GM18526 (cell line): ENCODE measurements around the gene NPB.

Source experiments
- POLR2A ChIP-seq: IDR thresholded peaks from 3 replicates; pipeline ENCODE4 v1.6.1; 2011; ENCODE audit not compliant: insufficient read length; ENCODE audit errors: extremely low read depth

Gene NPB

DNA sequence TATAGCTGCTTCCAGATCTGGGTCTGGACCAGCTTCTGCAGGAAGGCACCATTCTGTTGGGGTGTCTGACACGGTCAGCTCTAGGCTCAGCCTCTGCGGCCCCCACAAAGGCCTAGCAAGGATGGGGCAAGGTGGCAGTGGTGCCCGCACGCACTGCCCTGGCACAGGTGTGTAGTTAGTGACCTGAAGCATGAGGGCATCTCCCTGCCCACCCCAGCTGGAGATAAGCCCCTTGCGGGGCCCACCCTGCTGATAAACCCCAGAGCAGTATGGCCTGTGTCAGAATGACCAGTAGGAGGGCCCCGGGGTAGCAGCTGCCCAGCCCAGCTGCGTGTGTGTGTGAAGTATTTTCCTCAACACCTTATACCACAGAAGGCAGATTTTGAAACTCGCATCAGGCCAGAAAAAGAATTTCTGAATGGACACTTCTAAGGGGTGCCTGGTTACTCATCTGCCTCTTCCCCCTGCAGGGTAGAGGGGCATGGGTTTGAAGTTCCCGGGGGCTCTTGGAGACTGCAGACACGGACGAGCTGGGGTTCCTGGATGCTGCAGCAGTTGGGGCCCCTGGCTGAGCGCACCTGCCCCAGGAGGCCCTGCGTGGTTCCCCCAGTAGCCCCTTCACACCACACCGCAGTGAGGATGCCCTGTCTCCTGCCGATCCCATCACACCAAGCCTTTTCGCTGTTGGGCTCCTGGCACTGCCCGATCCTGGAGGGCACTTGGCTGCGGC lies 35.4 kb upstream of the NPB start:
- peak; percentile 49 for TF ChIP-seq POLR2A

DNA sequence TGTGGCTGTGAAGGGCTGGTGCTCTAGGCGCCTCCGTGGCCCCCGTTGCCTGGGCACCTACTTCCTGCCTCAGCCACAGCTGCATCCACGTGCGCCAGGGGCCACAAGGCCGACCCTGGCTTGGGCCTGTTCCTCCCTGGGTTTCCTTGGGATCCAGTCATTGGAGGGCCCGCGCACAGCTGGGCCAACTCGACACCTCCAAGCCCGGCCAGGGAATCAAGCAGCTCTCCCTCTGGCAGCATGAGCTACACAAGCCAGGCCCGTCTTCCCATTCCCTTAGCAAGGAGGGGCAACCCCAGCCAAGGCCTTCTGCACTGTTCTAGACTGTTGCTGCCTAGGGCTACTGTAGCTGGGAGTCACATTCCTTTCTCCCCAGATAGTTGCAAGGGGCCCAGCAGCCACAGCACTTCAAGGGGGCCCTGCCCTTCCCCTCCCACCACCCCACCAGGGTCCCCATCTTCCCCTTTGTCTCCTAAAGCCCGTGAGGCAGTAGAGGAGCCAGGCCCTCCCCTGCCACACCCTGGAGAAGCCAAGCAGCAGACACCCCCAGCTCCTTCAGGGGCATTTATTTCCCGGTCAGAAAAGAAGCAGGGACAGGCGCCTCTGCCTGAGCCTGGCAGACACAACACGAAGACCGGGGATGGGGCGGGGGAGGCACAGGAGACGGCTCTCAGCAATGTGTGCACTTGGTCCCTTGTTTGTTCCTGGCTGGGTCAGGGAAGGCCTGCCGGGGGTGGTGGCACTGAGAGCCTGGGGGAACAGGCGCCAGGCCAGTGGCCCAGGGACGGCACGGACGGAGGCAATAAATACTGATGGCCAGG lies 34.7 kb upstream of the NPB start:
- TF ChIP-seq POLR2A, result peak; percentile 33

DNA sequence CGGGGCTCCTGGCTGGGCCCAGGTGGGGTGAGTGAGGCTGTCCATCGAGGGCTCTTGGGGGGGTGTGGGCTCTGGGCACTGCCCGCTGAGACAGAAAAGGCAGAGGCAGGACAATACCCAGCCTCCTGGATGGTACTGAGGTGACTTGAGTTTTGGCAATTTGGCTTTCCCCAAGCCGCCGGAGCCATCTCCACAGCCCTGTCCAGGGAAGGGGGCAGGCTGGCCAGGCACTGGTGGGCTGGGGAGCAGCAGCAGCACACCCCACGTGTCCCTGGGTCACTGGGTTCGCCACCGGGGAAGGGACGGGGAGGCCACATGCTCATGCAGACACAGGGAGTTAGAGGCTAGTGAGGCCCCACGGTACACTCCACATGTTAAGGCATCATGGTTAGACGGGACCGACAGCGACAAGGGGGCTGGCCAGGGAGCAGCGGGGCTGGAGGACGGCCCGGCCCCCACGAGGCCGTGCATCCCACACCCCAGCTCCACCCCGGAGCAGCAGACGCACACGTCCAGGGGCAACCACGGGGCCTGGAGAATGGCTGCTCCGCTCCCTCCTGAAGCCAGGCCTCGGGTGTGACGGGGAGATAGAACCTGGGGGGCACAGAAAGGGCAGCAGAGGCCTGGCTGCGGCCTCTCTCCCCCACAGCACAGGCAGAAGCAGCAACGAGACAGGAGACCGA lies 33.9 kb upstream of the NPB start:
- TF ChIP-seq POLR2A, result no peak

DNA sequence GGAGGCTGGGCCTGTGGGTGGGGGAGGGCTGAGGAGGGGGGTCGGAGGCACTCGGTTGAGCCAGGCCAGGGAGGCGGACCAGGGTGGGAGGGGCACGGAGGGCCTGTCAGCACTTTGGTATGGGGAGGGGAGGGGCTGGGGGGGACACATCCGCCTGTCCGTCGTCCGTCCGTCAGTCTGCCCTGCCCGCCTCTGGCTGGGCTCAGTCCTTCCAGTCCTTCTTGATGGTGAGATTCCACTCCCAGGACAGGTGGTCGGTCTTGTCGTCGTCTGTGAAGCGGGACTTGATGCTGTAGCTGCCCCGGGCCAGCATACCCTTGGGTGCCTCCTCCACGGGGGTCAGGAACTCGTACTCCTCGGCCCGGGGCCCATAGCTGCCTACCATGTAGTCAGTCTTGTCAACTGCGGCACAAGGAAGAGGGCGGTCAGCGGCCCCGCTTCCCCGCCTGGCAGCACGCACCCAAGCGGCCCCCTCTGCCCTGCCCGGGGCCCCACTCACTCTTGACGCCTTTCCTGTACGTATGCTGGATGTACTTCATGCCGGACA lies 33.3 kb upstream of the NPB start:
- TF ChIP-seq POLR2A, result no peak

DNA sequence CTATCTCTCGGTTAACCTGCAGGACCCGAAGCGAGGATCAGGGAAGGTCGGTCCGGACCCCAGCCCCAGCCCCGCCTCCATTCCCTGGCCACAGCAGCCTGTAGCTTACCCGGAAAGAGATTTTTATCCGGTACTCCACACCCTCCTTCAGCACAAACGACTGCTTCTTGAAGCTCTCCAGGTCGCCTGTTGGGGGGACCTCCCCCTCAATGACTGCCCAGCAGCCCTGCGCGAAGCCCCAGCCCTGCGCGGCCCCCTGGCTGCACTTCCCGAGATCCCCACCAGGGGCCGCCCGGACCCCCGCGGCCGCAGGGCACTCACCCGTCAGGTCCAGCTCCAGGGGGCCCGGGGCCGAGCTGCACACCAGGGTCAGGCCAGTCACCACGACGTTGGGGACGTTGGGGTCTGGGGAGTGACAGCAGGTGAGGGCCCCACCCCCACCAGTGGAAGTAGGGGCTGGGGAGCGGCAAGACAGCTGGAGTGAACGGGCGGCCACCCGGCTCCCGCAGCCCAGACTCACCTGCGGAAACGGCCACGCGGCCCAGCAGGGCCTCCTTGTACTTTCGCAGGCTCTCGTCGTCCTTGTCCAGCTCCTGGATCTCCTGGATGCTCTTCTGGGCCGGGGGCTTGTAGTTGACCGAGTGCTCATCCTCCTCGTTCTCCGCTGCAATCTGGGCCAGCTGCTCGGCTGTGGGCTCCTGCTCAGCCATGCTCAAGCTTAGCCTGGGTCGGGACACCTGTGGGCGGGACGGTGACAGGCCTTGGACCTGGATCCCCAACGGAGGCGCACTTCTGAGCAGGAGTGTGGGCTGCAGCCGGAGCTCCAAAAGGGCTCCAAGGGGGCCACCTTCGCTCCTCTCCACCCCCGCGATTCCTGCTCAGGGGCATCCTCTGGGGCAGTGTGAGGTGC lies 32.6 kb upstream of the NPB start:
- TF ChIP-seq POLR2A, result peak; percentile 32

DNA sequence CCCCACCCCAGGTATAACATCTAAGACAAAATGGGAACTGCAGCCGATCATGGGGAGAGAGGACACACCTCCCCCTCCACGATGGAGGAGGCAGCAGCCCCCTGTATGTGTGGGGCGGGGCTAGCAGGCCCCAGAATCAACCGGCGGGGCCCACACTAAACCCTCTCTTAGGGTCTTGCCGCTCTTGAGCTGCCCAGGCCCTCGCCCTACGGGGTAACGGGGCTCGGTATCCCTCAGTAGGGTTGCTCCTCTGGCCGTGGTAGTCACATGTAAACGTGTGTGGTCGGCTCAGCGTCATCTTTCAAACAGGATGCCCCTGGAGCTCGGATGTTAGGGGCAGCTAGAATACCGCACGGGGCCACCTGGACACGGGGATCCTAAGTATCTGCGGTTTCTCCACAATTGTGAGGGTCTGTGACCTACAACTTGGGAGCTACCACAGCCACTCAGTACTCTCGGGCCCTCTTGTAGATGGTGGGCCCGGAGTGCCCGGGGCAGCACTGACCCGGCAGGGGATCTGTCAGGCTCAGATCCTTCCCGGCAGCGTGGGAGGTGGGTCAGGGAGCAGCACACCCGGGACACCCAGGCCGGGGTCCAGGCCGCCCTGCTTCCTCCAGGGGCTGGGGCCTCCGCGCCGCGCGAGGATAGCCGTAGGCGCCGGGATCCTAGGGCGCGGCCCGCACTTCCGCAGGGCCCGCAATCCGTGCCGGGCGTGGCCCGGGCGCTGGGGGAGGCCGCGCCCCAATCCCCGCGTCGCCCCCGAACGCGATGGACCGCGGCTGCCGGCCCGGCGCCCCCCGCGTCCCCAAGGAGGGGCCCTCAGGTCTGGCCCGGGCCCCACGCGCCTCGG lies 31.7 kb upstream of the NPB start:
- TF ChIP-seq POLR2A, result peak; percentile 25

DNA sequence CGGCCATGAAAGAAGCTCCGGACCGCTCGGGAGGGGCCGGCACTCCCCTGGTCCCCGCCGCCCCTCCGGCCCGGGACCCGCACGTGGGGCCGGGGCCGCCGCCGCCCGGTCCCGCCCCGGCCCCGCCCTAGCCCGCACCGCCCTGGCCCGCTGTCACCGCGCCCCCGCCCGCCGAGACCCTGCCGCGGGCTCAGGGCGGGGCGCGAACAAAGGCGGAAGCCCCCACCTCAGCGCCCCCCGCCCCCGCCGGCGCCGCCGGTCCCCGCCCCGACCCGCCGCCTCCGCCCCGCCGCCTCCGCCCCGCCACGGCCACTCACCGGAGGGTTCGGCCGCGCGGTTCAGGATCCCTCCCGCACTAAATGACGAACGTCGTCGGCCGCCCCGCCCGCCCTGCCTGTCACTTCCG lies 31.1 kb upstream of the NPB start, which contains the start of gene ARHGDIA:
ARHGDIA (minus strand) TSS at position 357 of the 406 bp plus-strand sequence. CDS start 1,407 bp downstream, outside the sequence.
- TF ChIP-seq POLR2A, result no peak

DNA sequence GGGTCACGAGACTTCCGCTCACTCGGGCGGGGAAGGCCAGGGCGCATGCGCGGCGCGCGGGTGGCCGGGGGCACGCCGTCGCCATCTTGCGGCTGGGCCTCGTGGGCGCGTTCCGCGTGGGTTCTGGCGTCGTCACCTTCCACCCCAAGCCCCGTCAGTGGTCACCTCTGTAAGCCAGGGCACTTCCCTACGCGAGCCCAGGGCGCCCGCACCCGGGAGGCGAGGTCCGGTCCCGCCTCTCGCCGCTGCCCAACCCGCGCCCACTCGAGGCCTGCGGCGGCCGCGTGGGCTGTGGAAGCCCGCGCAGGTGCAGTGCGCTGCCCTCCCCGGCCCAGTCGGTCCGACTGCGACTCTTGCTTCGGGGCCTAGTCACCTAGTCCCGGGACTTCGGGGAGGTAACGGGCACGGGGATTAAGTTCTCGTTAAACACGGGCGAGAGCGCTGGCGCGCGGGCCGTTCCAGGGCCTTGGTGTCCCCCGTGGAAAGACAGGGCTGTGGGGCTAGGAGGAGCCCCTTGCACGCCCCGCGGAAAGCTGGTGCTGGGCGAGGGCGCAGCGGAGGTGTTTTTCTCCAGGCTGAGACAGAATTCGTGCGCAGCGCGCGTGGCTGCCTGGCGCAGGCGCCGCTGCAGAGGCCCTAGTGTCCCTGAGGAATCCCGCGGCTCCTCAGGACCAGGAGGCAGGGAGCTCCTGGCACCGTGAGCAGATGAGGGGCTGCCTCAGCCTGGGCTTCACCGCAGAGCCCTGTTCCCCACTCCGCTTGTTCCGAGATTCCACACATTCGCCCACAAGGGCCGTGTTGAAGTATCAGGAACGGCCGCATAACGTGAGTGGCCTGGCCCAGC lies 30.4 kb upstream of the NPB start:
- peak; percentile 84 for TF ChIP-seq POLR2A

DNA sequence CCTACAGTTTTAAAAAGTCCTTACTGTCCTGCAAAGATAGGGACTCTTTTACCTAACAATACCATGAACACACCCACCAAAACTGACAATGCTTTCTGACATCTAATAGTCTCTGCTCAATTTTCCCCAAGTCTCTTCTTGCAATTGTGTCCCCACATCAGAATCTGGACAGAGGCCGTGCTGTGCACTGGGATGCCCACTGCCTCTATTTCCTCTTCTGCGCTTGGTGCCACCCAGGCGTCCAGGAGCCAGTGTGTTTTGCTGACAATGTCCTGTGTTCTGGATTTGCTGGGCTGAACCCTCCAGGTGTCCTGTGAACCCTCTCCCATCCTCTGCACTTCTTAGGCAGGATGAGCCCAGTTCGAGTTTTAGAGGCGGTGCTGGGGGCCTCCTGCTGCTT lies 24.5 kb upstream of the NPB start:
- TF ChIP-seq POLR2A, result no peak

DNA sequence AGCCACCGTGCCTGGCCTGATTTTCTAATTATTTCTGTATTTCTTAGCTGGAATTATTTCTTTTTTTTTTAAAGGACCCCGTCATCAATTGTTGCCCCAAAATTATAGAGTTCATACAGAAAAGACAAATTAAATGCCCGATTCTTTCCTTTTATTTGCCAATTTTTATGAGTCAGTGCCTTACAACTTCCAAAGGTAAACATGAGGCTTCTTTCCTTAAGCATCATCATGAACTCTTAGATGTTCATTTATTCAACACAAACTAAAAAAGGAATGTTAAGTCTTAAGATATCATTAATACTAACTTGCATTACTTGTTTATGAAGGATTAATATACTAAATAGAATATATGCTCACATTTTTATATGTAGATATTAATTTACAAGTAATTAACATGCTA lies 23.7 kb upstream of the NPB start:
- TF ChIP-seq POLR2A, result no peak

DNA sequence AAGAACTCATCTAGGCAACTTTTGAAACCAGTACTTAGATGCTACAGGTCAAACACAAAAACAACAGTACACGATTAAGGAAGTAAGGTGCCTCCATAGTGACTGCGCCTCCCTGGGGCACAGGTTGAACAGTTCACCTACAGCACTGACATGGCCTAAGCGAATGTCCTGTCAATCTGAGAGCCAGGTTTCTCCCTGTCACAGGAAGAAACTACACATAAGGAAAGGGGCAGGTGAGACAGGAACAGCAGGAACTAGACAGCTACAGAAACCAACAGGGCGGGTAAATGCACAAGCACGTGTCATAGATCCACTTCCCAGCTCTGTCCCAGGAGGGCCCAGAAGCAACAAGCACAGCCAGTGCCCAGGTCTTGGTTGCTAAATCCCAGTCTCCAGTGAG lies 22.9 kb upstream of the NPB start:
- TF ChIP-seq POLR2A, result no peak

DNA sequence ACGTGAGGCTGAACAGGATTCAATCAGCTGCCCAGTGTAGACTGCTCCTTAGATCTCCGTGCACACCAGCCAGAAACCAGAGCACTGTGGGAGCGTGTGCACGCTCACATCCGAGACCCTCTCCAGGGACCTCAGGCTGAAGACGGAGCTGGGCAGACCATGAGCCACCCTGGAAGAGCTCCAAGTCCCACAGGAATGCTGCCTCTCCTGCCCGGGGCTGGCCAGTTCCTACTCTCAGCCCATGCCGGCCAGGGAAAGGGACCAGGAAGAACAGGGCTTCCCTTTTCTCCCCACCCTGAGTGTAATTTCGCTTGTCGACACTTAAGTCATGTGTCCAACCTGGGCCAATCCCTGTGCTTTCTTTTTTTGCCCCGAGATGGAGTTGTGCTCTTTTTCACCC lies 17.5 kb upstream of the NPB start:
- no peak for TF ChIP-seq POLR2A

DNA sequence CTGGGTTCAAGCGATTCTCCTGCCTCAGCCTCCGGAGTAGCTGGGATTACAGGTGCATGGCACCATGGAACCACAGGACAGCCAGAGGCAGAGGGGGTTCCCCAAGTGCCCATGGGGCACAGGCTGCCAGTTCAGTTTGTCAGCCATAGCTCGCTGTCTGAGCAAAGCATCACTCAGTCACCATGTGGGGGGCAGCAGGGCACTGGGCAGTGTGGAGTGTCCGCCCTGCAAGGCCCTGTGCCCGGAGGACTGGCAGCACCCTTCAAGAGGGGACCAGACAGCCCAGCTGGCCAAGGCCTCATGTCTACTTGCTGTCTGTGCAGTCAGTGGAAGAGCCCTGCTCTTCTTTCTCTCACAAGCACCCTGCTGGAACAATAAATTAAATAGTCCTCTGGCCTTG lies 17.1 kb upstream of the NPB start:
- no peak for TF ChIP-seq POLR2A
